Measurements from ENCODE around the gene SLC34A1. TPM values are rescaled to one million over a fixed set of nuclear protein-coding genes. Genes with fewer than 3 reads are reported as not detected.

SLC34A1 gene
- total and polyA plus RNA-seq, 9 donors: not detected

DNA sequence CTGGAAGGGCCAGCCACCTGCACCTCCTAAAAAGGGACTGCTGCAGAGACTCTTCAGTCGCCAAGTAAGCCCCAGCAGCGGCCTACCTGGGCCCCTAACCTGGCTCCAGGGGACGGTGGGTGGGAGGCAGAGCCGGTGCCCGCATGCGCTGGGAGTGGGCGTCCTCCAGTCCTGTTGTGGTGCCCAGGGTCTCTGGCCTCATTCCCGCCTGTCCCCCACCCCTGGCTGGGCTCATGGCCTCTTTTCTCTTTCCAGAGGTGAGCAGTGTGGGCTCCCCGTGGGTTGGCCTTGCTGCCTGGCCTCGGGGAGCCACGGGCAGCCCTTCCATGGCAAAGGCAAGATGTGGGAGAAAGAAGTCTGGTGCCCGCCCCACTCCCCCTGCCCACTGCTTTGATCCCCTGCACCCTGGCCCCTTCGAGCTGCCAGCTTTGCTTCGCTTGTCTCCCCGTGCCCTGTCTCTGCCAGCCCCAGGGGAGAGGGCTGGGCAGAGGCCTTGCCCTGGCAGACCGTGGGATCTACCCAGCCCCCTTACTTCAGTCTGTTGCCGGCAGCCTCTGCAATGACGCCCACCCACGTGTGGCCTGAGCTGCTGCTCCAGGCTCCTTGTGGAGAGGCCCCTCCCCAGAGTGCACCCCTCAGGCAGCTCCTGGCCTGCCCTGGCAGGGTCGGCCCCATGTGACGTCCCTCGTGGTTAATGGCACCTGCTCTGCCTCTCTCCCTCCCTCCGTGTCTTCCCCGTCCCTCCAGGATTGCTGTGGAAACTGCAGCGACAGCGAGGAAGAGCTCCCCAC, 57.0 kb downstream of the SLC34A1 start:
- no peak for DNase-seq
- 82 to 90% (median 85%) methylated on average over 22 to 26 of the region's 26 CpGs for WGBS, 3 donors
- intact Hi-C loops (cut with DNase I): no loop called here
- Histone ChIP-seq H3K4me1 (ENCODE audit: insufficient read depth) (peaks cover 2% of the 10 kb centered on the region), H3K27ac (no peak overlapping the region), H3K4me3 (no peak overlapping the region), H3K9me3 (no peaks in the 10 kb centered on the region), H3K36me3 (no peaks in the 10 kb centered on the region), H3K27me3 (no peaks in the 10 kb centered on the region)
- no peak for TF ChIP-seq EP300 (IDR thresholded peaks at IDR 0.05)
- no peak for TF ChIP-seq POLR2A (IDR thresholded peaks at IDR 0.05)
- TF ChIP-seq, protein P1, sequence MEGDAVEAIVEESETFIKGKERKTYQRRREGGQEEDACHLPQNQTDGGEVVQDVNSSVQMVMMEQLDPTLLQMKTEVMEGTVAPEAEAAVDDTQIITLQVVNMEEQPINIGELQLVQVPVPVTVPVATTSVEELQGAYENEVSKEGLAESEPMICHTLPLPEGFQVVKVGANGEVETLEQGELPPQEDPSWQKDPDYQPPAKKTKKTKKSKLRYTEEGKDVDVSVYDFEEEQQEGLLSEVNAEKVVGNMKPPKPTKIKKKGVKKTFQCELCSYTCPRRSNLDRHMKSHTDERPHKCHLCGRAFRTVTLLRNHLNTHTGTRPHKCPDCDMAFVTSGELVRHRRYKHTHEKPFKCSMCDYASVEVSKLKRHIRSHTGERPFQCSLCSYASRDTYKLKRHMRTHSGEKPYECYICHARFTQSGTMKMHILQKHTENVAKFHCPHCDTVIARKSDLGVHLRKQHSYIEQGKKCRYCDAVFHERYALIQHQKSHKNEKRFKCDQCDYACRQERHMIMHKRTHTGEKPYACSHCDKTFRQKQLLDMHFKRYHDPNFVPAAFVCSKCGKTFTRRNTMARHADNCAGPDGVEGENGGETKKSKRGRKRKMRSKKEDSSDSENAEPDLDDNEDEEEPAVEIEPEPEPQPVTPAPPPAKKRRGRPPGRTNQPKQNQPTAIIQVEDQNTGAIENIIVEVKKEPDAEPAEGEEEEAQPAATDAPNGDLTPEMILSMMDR (IDR thresholded peaks at IDR 0.05): no peak

- 86 to 94% (median 87%) methylated on average over 16 to 20 of the region's 20 CpGs for WGBS, 3 donors
- H3K4me3 ChIP-seq: no peak overlapping the region
- H3K4me1 ChIP-seq (ENCODE audit: insufficient read depth): peaks cover 3% of the 10 kb centered on the region
- no peak for DNase-seq
- no peaks in the 10 kb centered on the region for H3K9me3 ChIP-seq
- intact Hi-C loops (cut with DNase I): no loop called here
- no peaks in the 10 kb centered on the region for H3K27me3 ChIP-seq
- H3K36me3 ChIP-seq: no peaks in the 10 kb centered on the region
- H3K27ac ChIP-seq: no peak overlapping the region
- TF ChIP-seq, protein P1 (IDR thresholded peaks at IDR 0.05): no peak
- TF ChIP-seq EP300 (IDR thresholded peaks at IDR 0.05): no peak
- TF ChIP-seq POLR2A (IDR thresholded peaks at IDR 0.05): no peak
Measured at GRCh38 chr5:177442066-177442826, 58.0 kb downstream of the SLC34A1 start.

GRCh38 chr5:177443144-177443983, 59.1 kb downstream of the SLC34A1 start:
- Histone ChIP-seq H3K27ac (no peak overlapping the region), H3K36me3 (no peaks in the 10 kb centered on the region), H3K4me3 (no peak overlapping the region), H3K9me3 (no peaks in the 10 kb centered on the region), H3K4me1 (ENCODE audit: insufficient read depth) (peaks cover 6% of the 10 kb centered on the region), H3K27me3 (no peaks in the 10 kb centered on the region)
- TF ChIP-seq, protein P1 (IDR thresholded peaks at IDR 0.05): no peak
- WGBS, 3 donors: 74 to 79% (median 77%) methylated on average over 15 of the region's 15 CpGs
- intact Hi-C loops (cut with DNase I): no loop called here
- DNase-seq: no peak
